Hepatocyte (in vitro differentiated cells): Measurements from ENCODE around the gene UBE2J2. TPM values are rescaled to one million over a fixed set of nuclear protein-coding genes. Genes with fewer than 3 reads are reported as not detected.

ENCODE experiments used
- DNase-seq: peaks from one replicate; pipeline ENCODE4 v3.0.0-alpha.2; 2016; ENCODE audit warnings: low spot score
- H2AFZ ChIP-seq: fragments of 200-600 bp; sonication (generic); 2 replicates; pipeline ENCODE4 v1.6.0; 2016; ENCODE audit warnings: antibody characterized with exemption, mild to moderate bottlenecking
- H3K27ac ChIP-seq: fragments of 200-600 bp; sonication (generic); 2 replicates; pipeline ENCODE4 v1.5.1; 2016; ENCODE audit warnings: mild to moderate bottlenecking
- H3K27me3 ChIP-seq: fragments of 200-600 bp; sonication (generic); 2 replicates; pipeline ENCODE4 v1.6.1; 2016
- H3K36me3 ChIP-seq: fragments of 200-600 bp; sonication (generic); replicated peaks from 2 replicates; pipeline ENCODE4 v1.5.1; 2016; ENCODE audit warnings: low read depth; ENCODE audit not compliant: insufficient read depth
- H3K4me1 ChIP-seq: fragments of 200-600 bp; sonication (generic); 2 replicates; pipeline ENCODE4 v1.5.1; 2016; ENCODE audit warnings: mild to moderate bottlenecking, moderate library complexity; ENCODE audit not compliant: insufficient read depth
- H3K4me2 ChIP-seq: fragments of 200-600 bp; sonication (generic); 2 replicates; pipeline ENCODE4 v1.6.0; 2016
- H3K4me3 ChIP-seq: fragments of 200-600 bp; sonication (generic); 2 replicates; pipeline ENCODE4 v1.5.1; 2016; ENCODE audit warnings: mild to moderate bottlenecking
- H3K79me2 ChIP-seq: fragments of 200-600 bp; sonication (generic); 2 replicates; pipeline ENCODE4 v1.6.0; 2017; ENCODE audit warnings: mild to moderate bottlenecking
- H3K9me2 ChIP-seq: fragments of 200-600 bp; sonication (generic); replicated peaks from 2 replicates; pipeline ENCODE4 v1.6.0; 2017; ENCODE audit warnings: mild to moderate bottlenecking; ENCODE audit not compliant: insufficient read depth
- H3K9me3 ChIP-seq: fragments of 200-600 bp; sonication (generic); 2 replicates; pipeline ENCODE4 v1.5.1; 2016; ENCODE audit warnings: low read depth, mild to moderate bottlenecking
- H4K20me1 ChIP-seq: fragments of 200-600 bp; sonication (generic); 2 replicates; pipeline ENCODE4 v1.6.0; 2016; ENCODE audit warnings: mild to moderate bottlenecking; ENCODE audit not compliant: insufficient read depth, poor library complexity, severe bottlenecking
- EZH2 ChIP-seq: fragments of 200-600 bp; sonication (generic); IDR thresholded peaks from 2 replicates; pipeline ENCODE4 v1.6.1; 2016; ENCODE audit warnings: antibody characterized with exemption, mild to moderate bottlenecking, borderline replicate concordance
- EZH2phosphoT487 ChIP-seq: fragments of 200-600 bp; sonication (generic); IDR thresholded peaks from one replicate; pipeline ENCODE4 v1.6.1; 2018; ENCODE audit warnings: antibody characterized with exemption, mild to moderate bottlenecking, low read depth, moderate library complexity; ENCODE audit not compliant: unreplicated experiment, severe bottlenecking
- WGBS: methylation state at CpG from one replicate; pipeline ENCODE4 v1.1.6; 2016; ENCODE audit warnings: low lambda C conversion rate; ENCODE audit errors: missing lambda C conversion rate; 5-methylcytosine and 5-hydroxymethylcytosine counted together
- polyA plus RNA-seq: library from polyadenylated mRNA; unstranded; fragments of >200 nt; fragmentation: Nextera tagmentation; extraction: Ambion mirVana; gene quantifications from 2 replicates; pipeline ENCODE4 v1.2.1, GENCODE V29; 2016
- total RNA-seq: library from RNA; depleted of rRNA; stranded (reverse); fragments of >200 nt; gene quantifications from 2 replicates; pipeline ENCODE4 v1.2.3, GENCODE V29; 2014
- TF ChIP-seq, protein P1 (sequence below): fragments of 200-600 bp; sonication (generic); IDR thresholded peaks from 2 replicates; pipeline ENCODE4 v1.5.1; 2016; ENCODE audit warnings: antibody characterized with exemption, mild to moderate bottlenecking; ENCODE audit not compliant: poor library complexity

Gene UBE2J2
- total and polyA plus RNA-seq, 2 experiments from 2014 or later: 31.7 to 66.7 TPM

DNA sequence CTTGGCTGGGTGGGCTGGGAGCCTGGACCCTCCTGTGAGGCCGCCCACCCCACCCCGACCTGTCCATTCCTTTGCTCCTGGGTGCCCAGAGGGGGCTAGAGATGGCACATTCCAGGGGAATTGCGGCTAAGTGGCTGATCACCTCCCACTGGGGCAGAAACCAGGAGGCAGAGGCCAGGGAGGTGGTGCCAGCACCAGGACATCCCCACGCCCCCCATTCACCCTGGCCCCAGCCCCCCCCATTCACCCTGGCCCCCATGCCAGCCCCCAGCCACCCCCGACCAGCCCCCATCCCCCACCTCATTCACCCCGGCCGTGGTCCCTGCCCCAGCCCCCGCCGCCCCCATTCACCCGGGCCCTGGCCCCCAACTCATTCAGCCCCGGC lies 33.3 kb downstream of the UBE2J2 start:
- Histone ChIP-seq H4K20me1 (no peaks in the 10 kb centered on the region), H3K36me3 (no peaks in the 10 kb centered on the region)

DNA sequence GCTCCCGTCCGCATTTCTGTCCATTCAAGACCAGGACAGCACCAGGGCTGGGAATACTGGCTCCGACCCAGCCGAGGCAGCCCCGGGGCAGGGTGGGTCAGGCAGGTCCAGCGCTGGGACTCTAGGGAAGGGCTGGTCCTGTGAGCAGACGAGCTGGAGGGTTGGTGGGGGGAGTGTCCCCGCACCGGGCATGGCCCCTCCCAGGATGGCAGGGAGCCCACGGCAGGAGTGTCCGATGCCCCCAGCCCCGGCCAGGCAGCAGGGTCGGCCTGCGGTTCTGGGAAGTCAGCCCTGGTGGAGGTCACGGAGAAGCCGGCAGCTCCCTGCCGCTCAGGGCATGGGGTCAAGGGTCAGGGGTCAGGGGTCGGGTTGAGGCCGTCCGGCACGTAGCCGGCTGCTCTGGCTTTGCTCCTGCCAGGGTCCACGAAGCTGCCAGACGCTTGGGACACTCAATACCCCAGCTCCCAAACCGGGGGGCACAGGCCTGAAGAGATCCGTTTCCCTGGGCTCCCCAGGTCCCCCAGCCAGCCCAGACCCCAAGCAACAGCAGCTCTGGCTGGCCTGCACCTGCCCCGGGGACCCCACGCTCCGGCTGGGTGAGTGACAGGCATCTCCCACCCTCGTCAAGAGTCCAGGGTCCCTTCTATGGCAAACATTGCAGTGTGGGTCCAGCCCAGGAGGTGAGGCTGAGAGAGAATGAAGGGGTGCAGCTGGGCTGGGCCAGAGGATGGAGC lies 33.9 kb downstream of the UBE2J2 start:
- 55% methylated on average over 26 of the region's 30 CpGs for WGBS
- Histone ChIP-seq H3K9me3 (no peaks in the 10 kb centered on the region), H3K27ac (no peak overlapping the region), H2AFZ (no peak overlapping the region), H3K4me3 (no peak overlapping the region), H3K27me3 (no peaks in the 10 kb centered on the region), H3K4me1 (peaks cover 25% of the 10 kb centered on the region), H4K20me1 (no peaks in the 10 kb centered on the region), H3K36me3 (no peaks in the 10 kb centered on the region), H3K9me2 (no peaks in the 10 kb centered on the region), H3K79me2 (no peaks in the 10 kb centered on the region), H3K4me2 (no peak overlapping the region)
- no peak for TF ChIP-seq EZH2
- TF ChIP-seq, protein P1, sequence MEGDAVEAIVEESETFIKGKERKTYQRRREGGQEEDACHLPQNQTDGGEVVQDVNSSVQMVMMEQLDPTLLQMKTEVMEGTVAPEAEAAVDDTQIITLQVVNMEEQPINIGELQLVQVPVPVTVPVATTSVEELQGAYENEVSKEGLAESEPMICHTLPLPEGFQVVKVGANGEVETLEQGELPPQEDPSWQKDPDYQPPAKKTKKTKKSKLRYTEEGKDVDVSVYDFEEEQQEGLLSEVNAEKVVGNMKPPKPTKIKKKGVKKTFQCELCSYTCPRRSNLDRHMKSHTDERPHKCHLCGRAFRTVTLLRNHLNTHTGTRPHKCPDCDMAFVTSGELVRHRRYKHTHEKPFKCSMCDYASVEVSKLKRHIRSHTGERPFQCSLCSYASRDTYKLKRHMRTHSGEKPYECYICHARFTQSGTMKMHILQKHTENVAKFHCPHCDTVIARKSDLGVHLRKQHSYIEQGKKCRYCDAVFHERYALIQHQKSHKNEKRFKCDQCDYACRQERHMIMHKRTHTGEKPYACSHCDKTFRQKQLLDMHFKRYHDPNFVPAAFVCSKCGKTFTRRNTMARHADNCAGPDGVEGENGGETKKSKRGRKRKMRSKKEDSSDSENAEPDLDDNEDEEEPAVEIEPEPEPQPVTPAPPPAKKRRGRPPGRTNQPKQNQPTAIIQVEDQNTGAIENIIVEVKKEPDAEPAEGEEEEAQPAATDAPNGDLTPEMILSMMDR: no peak
- no peak for TF ChIP-seq EZH2phosphoT487
- no peak for DNase-seq

More for the DNA sequence above, 33.3 kb downstream of the UBE2J2 start:
- Histone ChIP-seq H3K9me2 (no peaks in the 10 kb centered on the region), H3K4me2 (no peak overlapping the region), H2AFZ (no peak overlapping the region), H3K4me1 (peaks cover 25% of the 10 kb centered on the region), H3K79me2 (no peaks in the 10 kb centered on the region), H3K27me3 (no peaks in the 10 kb centered on the region), H3K27ac (no peak overlapping the region), H3K9me3 (no peaks in the 10 kb centered on the region), H3K4me3 (no peak overlapping the region)
- TF ChIP-seq, protein P1: no peak
- TF ChIP-seq EZH2 (no peak), EZH2phosphoT487 (no peak)
- 76% methylated on average over 3 of the region's 11 CpGs for WGBS
- no peak for DNase-seq

DNA sequence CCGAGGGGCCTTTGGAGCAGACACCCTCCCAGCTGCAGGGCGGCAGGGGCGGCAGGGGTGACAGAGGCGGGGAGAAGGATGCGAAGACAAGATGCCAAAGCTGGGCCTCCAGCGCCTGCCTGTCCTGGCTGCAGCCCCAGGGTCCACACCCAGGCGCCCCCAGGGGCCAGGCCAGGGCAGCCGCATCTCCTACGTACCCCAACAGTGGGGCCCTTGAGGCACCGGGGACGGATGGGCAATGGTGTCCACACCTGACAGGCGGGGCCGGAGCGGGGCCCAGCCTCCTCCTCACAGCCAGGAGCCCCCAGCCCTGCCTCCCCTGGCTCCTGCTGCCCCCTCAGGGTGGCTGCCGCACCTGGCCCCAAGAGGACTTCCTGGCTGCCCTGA lies 34.4 kb downstream of the UBE2J2 start:
- no peaks in the 10 kb centered on the region for H3K36me3 ChIP-seq

More for the DNA sequence above, 34.4 kb downstream of the UBE2J2 start:
- H3K79me2 ChIP-seq: peaks cover 4% of the 10 kb centered on the region
- no peak overlapping the region for H3K27ac ChIP-seq
- no peak overlapping the region for H2AFZ ChIP-seq
- peaks cover 25% of the 10 kb centered on the region for H3K4me1 ChIP-seq
- DNase-seq: no peak
- H3K9me3 ChIP-seq: no peaks in the 10 kb centered on the region
- H3K27me3 ChIP-seq: no peaks in the 10 kb centered on the region
- WGBS: 66% methylated on average over 14 of the region's 15 CpGs
- H3K4me2 ChIP-seq: no peak overlapping the region
- TF ChIP-seq EZH2phosphoT487: no peak
- TF ChIP-seq, protein P1: no peak
- TF ChIP-seq EZH2: no peak
- H4K20me1 ChIP-seq: no peaks in the 10 kb centered on the region
- no peak overlapping the region for H3K4me3 ChIP-seq
- H3K9me2 ChIP-seq: no peaks in the 10 kb centered on the region
